ENCODE measurements around the gene MRPL51.

Gene MRPL51

GRCh38 chr12:6492838-6493496 lies at the start of gene MRPL51:
MRPL51 (minus strand) TSS chr12:6493262; CDS start chr12:6493136, 126 bp downstream.
- peak; percentile 84 for FAIRE-seq

GRCh38 chr12:6542209-6543009 lies 49.3 kb upstream of the MRPL51 start:
- no peak for FAIRE-seq

- no peak for FAIRE-seq
Observed at GRCh38 chr12:6541371-6542165, 48.5 kb upstream of the MRPL51 start.

GRCh38 chr12:6540181-6540877 lies 47.3 kb upstream of the MRPL51 start:
- FAIRE-seq = no peak

- FAIRE-seq = no peak
Observed at GRCh38 chr12:6539707-6540134, 46.7 kb upstream of the MRPL51 start.

GRCh38 chr12:6539314-6539682 lies 46.2 kb upstream of the MRPL51 start:
- peak; percentile 78 for FAIRE-seq

GRCh38 chr12:6538420-6539313 lies 45.6 kb upstream of the MRPL51 start:
- FAIRE-seq = peak; percentile 91

- peak; percentile 90 for FAIRE-seq
Observed at GRCh38 chr12:6537580-6538419, 44.7 kb upstream of the MRPL51 start.

- FAIRE-seq = no peak
Observed at GRCh38 chr12:6536894-6537579, 44.0 kb upstream of the MRPL51 start.

- no peak for FAIRE-seq
Observed at GRCh38 chr12:6535960-6536847, 43.1 kb upstream of the MRPL51 start.

GRCh38 chr12:6535697-6535946 lies 42.6 kb upstream of the MRPL51 start:
- FAIRE-seq = no peak

- no peak for FAIRE-seq
Observed at GRCh38 chr12:6534945-6535696, 42.1 kb upstream of the MRPL51 start.

GRCh38 chr12:6534695-6534944 lies 41.6 kb upstream of the MRPL51 start:
- FAIRE-seq = no peak

GRCh38 chr12:6533923-6534694 lies 41.0 kb upstream of the MRPL51 start, which contains the start of gene GAPDH:
GAPDH (plus strand) TSS chr12:6534517; CDS start chr12:6534833, 316 bp downstream.
- peak; percentile 86 for FAIRE-seq

GRCh38 chr12:6533653-6533922 lies 40.5 kb upstream of the MRPL51 start:
- no peak for FAIRE-seq

- no peak for FAIRE-seq
Observed at GRCh38 chr12:6532927-6533652, 40.0 kb upstream of the MRPL51 start.

- FAIRE-seq = no peak
Observed at GRCh38 chr12:6532051-6532926, 39.2 kb upstream of the MRPL51 start.
